Heart right ventricle (tissue), 16 donors: ENCODE data around the gene CXCR1. TPM values are rescaled to one million over a fixed set of nuclear protein-coding genes. Genes with fewer than 3 reads are reported as not detected.

Experiments
- ATAC-seq, 8 donors: fragments of 200-7000 bp; cut with Tn5 transposase; one replicate each; pipeline ENCODE4 v1.9.1; 2020; ENCODE audit warnings: mild to moderate bottlenecking in 8 of 8, moderate library complexity in 8 of 8, moderate number of reproducible peaks in 1 of 8
- DNase-seq, 2 donors: peaks; one replicate each; pipeline ENCODE4 v3.0.0-alpha.2; 2020
- H3K27ac ChIP-seq, 10 donors: fragments of 200-600 bp; sonication (generic) in 2 of 10; one replicate each; pipeline versions ENCODE4 v1.5.0 to v1.8.0; 2020 to 2022; ENCODE audit warnings: mild to moderate bottlenecking in 3 of 10
- H3K27me3 ChIP-seq, 7 donors: fragments of 200-600 bp; one replicate each; pipeline ENCODE4 v1.8.0; 2021 to 2022; ENCODE audit warnings: mild to moderate bottlenecking in 2 of 7
- H3K36me3 ChIP-seq, 9 donors: fragments of 200-600 bp; sonication (generic) in 1 of 9; one replicate each; pipeline versions ENCODE4 v1.5.0 to v1.8.0; 2020 to 2022; ENCODE audit warnings: mild to moderate bottlenecking in 2 of 9
- H3K4me1 ChIP-seq, 9 donors: fragments of 200-600 bp; sonication (generic) in 1 of 9; one replicate each; pipeline versions ENCODE4 v1.5.0 to v1.8.0; 2020 to 2022; ENCODE audit warnings: mild to moderate bottlenecking in 4 of 9
- H3K4me3 ChIP-seq, 10 donors: fragments of 200-600 bp; sonication (generic) in 2 of 10; one replicate each; pipeline versions ENCODE4 v1.5.0 to v1.8.0; 2020 to 2022; ENCODE audit warnings: mild to moderate bottlenecking in 7 of 10, moderate library complexity in 2 of 10
- H3K9me3 ChIP-seq, 11 donors: fragments of 200-600 bp in 10 of 11; sonication (generic) in 2 of 11; one replicate each; pipeline versions ENCODE4 v1.5.0 to v1.8.0; 2013 to 2022; ENCODE audit warnings: mild to moderate bottlenecking in 2 of 11, control low read depth in 1 of 11, moderate library complexity in 1 of 11
- CTCF ChIP-seq, 9 donors: fragments of 200-600 bp; sonication (generic) in 2 of 9; IDR thresholded peaks; one replicate each; pipeline versions ENCODE4 v1.5.0 to v1.8.0; 2021 to 2022; ENCODE audit warnings: antibody characterized with exemption in 9 of 9, mild to moderate bottlenecking in 5 of 9, moderate library complexity in 1 of 9
- WGBS, 2 donors: extraction: QIAGEN DNeasy Blood & Tissue Kit; methylation state at CpG; one replicate each; pipeline ENCODE4 v1.1.7; 2013; ENCODE audit warnings: inconsistent platforms in 1 of 2; 5-methylcytosine and 5-hydroxymethylcytosine counted together
- intact Hi-C, 10 donors: fragments of 100-400 bp; cut with DNase I; formaldehyde crosslinking; loops; one replicate each; pipeline versions ENCODE4 v1.11.1 to v1.14.2; 2022
- polyA plus RNA-seq, 2 donors: library from polyadenylated mRNA; stranded (reverse); fragments of 200-250 nt; gene quantifications; one replicate each; pipeline ENCODE4 v1.2.3, GENCODE V29; 2013
- total RNA-seq, 10 donors: library from RNA; stranded (reverse); fragmentation: NEBNext Ultra II Directional in 3 of 10; extraction: Animal tissue kit (Norgen Biotek cat#: 25700) in 3 of 10; gene quantifications; one replicate each; pipeline versions ENCODE4 v1.2.1 to v1.2.4, GENCODE V29; 2021 to 2023
- donor health status: Arrhythmogenic right ventricular cardiomyopathy.
- donor health status: ischemic (EF 13 %, LVEDD 7.1; RV severe dilation, severe dysfunction).
- donor health status: healthy with polysubstance abuse.
- donor health status: DM: no; HTN: yes; CAD: no.
- donor health status: DM: no; HTN: no; CAD: no.
- donor health status: ischemic (EF 25% LVEDD 6.9; RV normal size, moderate dysfunction).
- donor health status: ischemic (EF 25% LVEDD 5.7; RV mildly dilated, moderate dysfunction).
- donor health status: healthy.
- donor health status: DM: yes; HTN: yes; CAD: no.
- donor health status: Ischemic cardiomyopathy.
- donor health status: ischemic (EF 35%, LVEDD 5.7; RV mildly dilated, moderate dysfunction).
- donor health status: nonischemic (EF 11% LVEDD 7.7; RV severe dilation, severe dysfunction).
- donor health status: DM: yes; HTN: yes; CAD: no.
- donor health status: PGD.
- donor health status: ischemic (EF 29% LVEDD 5.4; RV normal size, mild dysfunction).
- donor health status: nonischemic (EF 23%, LVEDD 6.1; RV moderate dilation, normal function).

The CXCR1 gene
- total and polyA plus RNA-seq, 12 donors, result 0.10 to 2.6 (median 0.42) TPM; not detected in 1

- Histone ChIP-seq H3K27ac (no peak overlapping the region), H3K9me3 (no peaks in the 10 kb centered on the region), H3K4me1 (no peaks in the 10 kb centered on the region), H3K36me3 (no peaks in the 10 kb centered on the region), H3K27me3 (no peaks in the 10 kb centered on the region), H3K4me3 (no peak overlapping the region)
- TF ChIP-seq CTCF (IDR thresholded peaks at IDR 0.05), result no peak
- DNase-seq (no peak), ATAC-seq (no peak)
- 88 to 89% methylated on average over 3 of the region's 3 CpGs for WGBS, 2 donors
- intact Hi-C loops, result no loop called here
These were observed 35.5 kb upstream of the CXCR1 start for GRCh38 chr2:218202266-218202665.

GRCh38 chr2:218196974-218197373 lies 30.2 kb upstream of the CXCR1 start:
- Histone ChIP-seq H3K36me3 (no peaks in the 10 kb centered on the region), H3K4me1 (peaks cover 0 to 13% (median 0%) of the 10 kb centered on the region in 9 donors), H3K27ac (no peak overlapping the region), H3K9me3 (no peaks in the 10 kb centered on the region), H3K27me3 (no peaks in the 10 kb centered on the region), H3K4me3 (no peak overlapping the region)
- intact Hi-C loops, result no loop called here
- WGBS, 2 donors, result 83 to 92% methylated on average over 4 of the region's 4 CpGs
- no peak for ATAC-seq
- DNase-seq, result no peak
- no peak for TF ChIP-seq CTCF (IDR thresholded peaks at IDR 0.05)

GRCh38 chr2:218194880-218195279 lies 28.1 kb upstream of the CXCR1 start:
- no peaks in the 10 kb centered on the region for H3K36me3 ChIP-seq
- peaks cover 0 to 13% (median 0%) of the 10 kb centered on the region in 9 donors for H3K4me1 ChIP-seq
- no peak overlapping the region for H3K4me3 ChIP-seq
- H3K27me3 ChIP-seq, result no peaks in the 10 kb centered on the region
- H3K27ac ChIP-seq, result no peak overlapping the region
- ATAC-seq (no peak), DNase-seq (no peak)
- 90 to 94% methylated on average over 3 of the region's 3 CpGs for WGBS, 2 donors
- no peak for TF ChIP-seq CTCF (IDR thresholded peaks at IDR 0.05)
- H3K9me3 ChIP-seq, result no peaks in the 10 kb centered on the region
- intact Hi-C loops, result no loop called here

GRCh38 chr2:218193701-218194100 lies 26.9 kb upstream of the CXCR1 start:
- H3K9me3 ChIP-seq, result no peaks in the 10 kb centered on the region
- intact Hi-C loops, result no loop called here
- DNase-seq (no peak), ATAC-seq (no peak)
- WGBS, 2 donors, result 78 to 81% methylated on average over 4 of the region's 4 CpGs
- TF ChIP-seq CTCF (IDR thresholded peaks at IDR 0.05), result no peak
- H3K36me3 ChIP-seq, result no peaks in the 10 kb centered on the region
- H3K27me3 ChIP-seq, result no peaks in the 10 kb centered on the region
- H3K4me3 ChIP-seq, result no peak overlapping the region
- no peak overlapping the region for H3K27ac ChIP-seq
- H3K4me1 ChIP-seq, result peaks cover 0 to 13% (median 0%) of the 10 kb centered on the region in 9 donors
